SK-N-MC (cell line): Measurements from ENCODE around the gene SMU1.

ENCODE experiments used
- EZH2 ChIP-seq: fragments of 200-600 bp; sonication (generic); IDR thresholded peaks from one replicate; pipeline ENCODE4 v1.6.1; 2017; ENCODE audit warnings: antibody characterized with exemption
- FOXP2 ChIP-seq: optimal IDR thresholded peaks from 2 replicates; pipeline ENCODE3; 2011; ENCODE audit warnings: mild to moderate bottlenecking, moderate library complexity; ENCODE audit not compliant: insufficient read depth; ENCODE audit errors: extremely low read length, control extremely low read depth
- POLR2AphosphoS5 ChIP-seq: IDR thresholded peaks from 2 replicates; pipeline ENCODE4 v1.6.1; 2012; ENCODE audit warnings: mild to moderate bottlenecking, low read depth, low read length, borderline replicate concordance

DNA sequence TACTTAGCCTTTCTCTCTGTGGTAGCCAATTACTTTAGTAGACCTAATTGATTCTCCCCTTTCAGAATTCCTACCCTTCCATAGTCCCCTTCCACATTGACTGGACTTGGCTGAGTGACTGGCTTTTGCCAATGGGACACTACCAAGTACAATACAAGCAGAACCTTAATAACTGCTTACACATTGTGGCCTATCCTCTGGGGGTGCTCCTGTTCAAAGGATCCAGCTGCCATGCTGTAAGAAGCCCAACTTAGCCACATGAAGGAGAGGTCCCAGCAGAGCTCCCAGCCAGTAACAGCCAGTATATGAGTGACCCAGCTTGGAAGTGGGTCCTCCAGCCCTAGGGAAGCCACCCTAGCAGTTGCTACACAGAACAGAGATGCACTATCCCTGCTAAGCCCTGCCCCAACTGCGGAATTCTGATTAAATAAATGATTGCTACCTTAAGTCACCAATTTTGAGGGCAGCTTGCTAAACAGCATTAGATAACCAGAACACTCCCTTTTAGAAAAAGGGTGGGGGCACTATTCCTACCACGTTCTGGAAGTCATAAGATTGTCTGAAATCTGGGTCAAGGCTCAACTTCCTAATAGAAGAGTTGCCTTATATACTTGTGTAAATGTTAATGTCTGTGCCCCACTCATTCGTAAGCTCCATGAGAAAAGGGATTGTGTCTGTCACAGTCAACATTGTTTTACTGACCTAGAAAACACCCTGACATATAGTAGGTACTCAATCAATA lies 64.0 kb downstream of the SMU1 start:
- TF ChIP-seq POLR2AphosphoS5 = no peak
- no peak for TF ChIP-seq EZH2
- TF ChIP-seq FOXP2 = no peak
